ENCODE data around the gene PDE1C. TPM values are rescaled to one million over a fixed set of nuclear protein-coding genes. Genes with fewer than 3 reads are reported as not detected.

PDE1C gene
- total and polyA plus RNA-seq, 2 donors (not counting 1 experiment from before 2014, with no cell fraction given), result 0.52 TPM; not detected in 1

- no peak for ATAC-seq (ENCODE audit: low read depth)
- Histone ChIP-seq H3K9me3 (ENCODE audit: control extremely low read depth in 1 of 3, control insufficient read depth in 2 of 3, insufficient read depth in 1 of 3, low read length in 2 of 3) (no peaks in the 10 kb centered on the region), H4K20me1 (ENCODE audit: control insufficient read depth, insufficient read depth, low read length, poor library complexity, severe bottlenecking) (no peaks in the 10 kb centered on the region), H3K36me3 (replicated peaks in 1 of 2; ENCODE audit: control extremely low read depth in 1 of 2, control insufficient read depth in 1 of 2, extremely low read depth in 1 of 2, insufficient read depth in 2 of 2, low read length in 1 of 2) (no peaks in the 10 kb centered on the region), H3K9ac (ENCODE audit: low read length) (no peak overlapping the region), H2AFZ (ENCODE audit: insufficient read depth, low read depth, low read length, poor library complexity, severe bottlenecking) (no peak overlapping the region), H3K4me2 (replicated peaks; ENCODE audit: low read depth, low read length, poor library complexity, severe bottlenecking) (no peak overlapping the region), H3K4me3 (ENCODE audit: control extremely low read depth in 1 of 5, extremely low read depth in 1 of 5, insufficient read depth in 1 of 5, low read depth in 2 of 5, low read length in 4 of 5) (no peak overlapping the region), H3K79me2 (ENCODE audit: control insufficient read depth, insufficient read depth, low read length) (no peaks in the 10 kb centered on the region), H3K27ac (ENCODE audit: low read length in 2 of 2) (no peak overlapping the region), H3K4me1 (ENCODE audit: control insufficient read depth in 2 of 2, insufficient read depth in 2 of 2, low read length in 2 of 2) (no peaks in the 10 kb centered on the region), H3K27me3 (replicated peaks in 1 of 4; ENCODE audit: control extremely low read depth in 1 of 4, control insufficient read depth in 3 of 4, insufficient read depth in 4 of 4, low read length in 3 of 4) (no peaks in the 10 kb centered on the region)
- TF ChIP-seq EZH2 (IDR thresholded peaks at IDR 0.05; ENCODE audit: borderline replicate concordance, insufficient read depth, low read depth, low read length, poor library complexity, severe bottlenecking), result no peak
- TF ChIP-seq, protein P1, sequence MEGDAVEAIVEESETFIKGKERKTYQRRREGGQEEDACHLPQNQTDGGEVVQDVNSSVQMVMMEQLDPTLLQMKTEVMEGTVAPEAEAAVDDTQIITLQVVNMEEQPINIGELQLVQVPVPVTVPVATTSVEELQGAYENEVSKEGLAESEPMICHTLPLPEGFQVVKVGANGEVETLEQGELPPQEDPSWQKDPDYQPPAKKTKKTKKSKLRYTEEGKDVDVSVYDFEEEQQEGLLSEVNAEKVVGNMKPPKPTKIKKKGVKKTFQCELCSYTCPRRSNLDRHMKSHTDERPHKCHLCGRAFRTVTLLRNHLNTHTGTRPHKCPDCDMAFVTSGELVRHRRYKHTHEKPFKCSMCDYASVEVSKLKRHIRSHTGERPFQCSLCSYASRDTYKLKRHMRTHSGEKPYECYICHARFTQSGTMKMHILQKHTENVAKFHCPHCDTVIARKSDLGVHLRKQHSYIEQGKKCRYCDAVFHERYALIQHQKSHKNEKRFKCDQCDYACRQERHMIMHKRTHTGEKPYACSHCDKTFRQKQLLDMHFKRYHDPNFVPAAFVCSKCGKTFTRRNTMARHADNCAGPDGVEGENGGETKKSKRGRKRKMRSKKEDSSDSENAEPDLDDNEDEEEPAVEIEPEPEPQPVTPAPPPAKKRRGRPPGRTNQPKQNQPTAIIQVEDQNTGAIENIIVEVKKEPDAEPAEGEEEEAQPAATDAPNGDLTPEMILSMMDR (IDR thresholded peaks at IDR 0.05), result no peak
- ChIA-PET POLR2A (no interaction called here), CTCF (no interaction called here)
- intact Hi-C loops (cut with micrococcal nuclease), result no loop called here
- H3K27me3 Mint-ChIP-seq, result no peaks in the 10 kb centered on the region
- no peaks in the 10 kb centered on the region for H3K4me1 Mint-ChIP-seq
- H3K27ac Mint-ChIP-seq, result no peak overlapping the region
- no peaks in the 10 kb centered on the region for H3K9me3 Mint-ChIP-seq (ENCODE audit: insufficient read depth)
- no peak overlapping the region for H3K4me3 Mint-ChIP-seq
- no peak for DNase-seq
Observed at GRCh38 chr7:31938650-31939049, 131.6 kb downstream of the PDE1C start.

GRCh38 chr7:31937982-31938381 is 132.2 kb downstream of the PDE1C start:
- Histone ChIP-seq H3K4me1 (ENCODE audit: control insufficient read depth in 2 of 2, insufficient read depth in 2 of 2, low read length in 2 of 2) (no peaks in the 10 kb centered on the region), H4K20me1 (ENCODE audit: control insufficient read depth, insufficient read depth, low read length, poor library complexity, severe bottlenecking) (no peaks in the 10 kb centered on the region), H2AFZ (ENCODE audit: insufficient read depth, low read depth, low read length, poor library complexity, severe bottlenecking) (no peak overlapping the region), H3K4me2 (replicated peaks; ENCODE audit: low read depth, low read length, poor library complexity, severe bottlenecking) (no peak overlapping the region), H3K27ac (ENCODE audit: low read length in 2 of 2) (no peak overlapping the region), H3K27me3 (replicated peaks in 1 of 4; ENCODE audit: control extremely low read depth in 1 of 4, control insufficient read depth in 3 of 4, insufficient read depth in 4 of 4, low read length in 3 of 4) (no peaks in the 10 kb centered on the region), H3K79me2 (ENCODE audit: control insufficient read depth, insufficient read depth, low read length) (no peaks in the 10 kb centered on the region), H3K9ac (ENCODE audit: low read length) (no peak overlapping the region), H3K9me3 (ENCODE audit: control extremely low read depth in 1 of 3, control insufficient read depth in 2 of 3, insufficient read depth in 1 of 3, low read length in 2 of 3) (no peaks in the 10 kb centered on the region), H3K36me3 (replicated peaks in 1 of 2; ENCODE audit: control extremely low read depth in 1 of 2, control insufficient read depth in 1 of 2, extremely low read depth in 1 of 2, insufficient read depth in 2 of 2, low read length in 1 of 2) (no peaks in the 10 kb centered on the region), H3K4me3 (ENCODE audit: control extremely low read depth in 1 of 5, extremely low read depth in 1 of 5, insufficient read depth in 1 of 5, low read depth in 2 of 5, low read length in 4 of 5) (no peak overlapping the region)
- Mint-ChIP-seq H3K27me3 (no peaks in the 10 kb centered on the region), H3K4me3 (no peak overlapping the region), H3K4me1 (no peaks in the 10 kb centered on the region), H3K27ac (no peak overlapping the region), H3K9me3 (ENCODE audit: insufficient read depth) (no peaks in the 10 kb centered on the region)
- ChIA-PET POLR2A (no interaction called here), CTCF (no interaction called here)
- TF ChIP-seq EZH2 (IDR thresholded peaks at IDR 0.05; ENCODE audit: borderline replicate concordance, insufficient read depth, low read depth, low read length, poor library complexity, severe bottlenecking), result no peak
- TF ChIP-seq, protein P1 (IDR thresholded peaks at IDR 0.05), result no peak
- intact Hi-C loops (cut with micrococcal nuclease), result no loop called here
- DNase-seq, result no peak
- ATAC-seq (ENCODE audit: low read depth), result no peak
